ENCODE results near the gene MEF2C. TPM values are rescaled to one million over a fixed set of nuclear protein-coding genes. Genes with fewer than 3 reads are reported as not detected.

The MEF2C gene
- total RNA-seq, 1 experiment from 2014 or later: 1.7 TPM

GRCh38 chr5:88888848-88889188 lies 5.8 kb upstream of the MEF2C start (continued):
- TF ChIP-seq PRDM15 (CRISPR knock-in tag; IDR thresholded peaks at IDR 0.05): no peak
- no peak for TF ChIP-seq OVOL2 (CRISPR knock-in tag; IDR thresholded peaks at IDR 0.05; ENCODE audit: borderline replicate concordance)
- TF ChIP-seq GABPB1 (CRISPR knock-in tag; IDR thresholded peaks at IDR 0.05): no peak
- TF ChIP-seq SOX15 (CRISPR knock-in tag; IDR thresholded peaks at IDR 0.05): no peak
- TF ChIP-seq ZNF512 (CRISPR knock-in tag; IDR thresholded peaks at IDR 0.05; ENCODE audit: borderline replicate concordance): no peak

- ATAC-seq (no peak), DNase-seq (ENCODE audit: low spot score) (no peak)
- Mint-ChIP-seq H3K27me3 (ENCODE audit: low read depth) (peaks cover 57% of the 10 kb centered on the region), H3K9me3 (no peaks in the 10 kb centered on the region), H3K27ac (no peak overlapping the region), H3K36me3 (no peaks in the 10 kb centered on the region), H3K4me3 (peak overlapping the region; percentile 91), H3K4me1 (peaks cover 29% of the 10 kb centered on the region)
- TF ChIP-seq MXD4 (CRISPR knock-in tag; IDR thresholded peaks at IDR 0.05; ENCODE audit: borderline replicate concordance) (no peak), GABPB1 (CRISPR knock-in tag; IDR thresholded peaks at IDR 0.05) (no peak), FOXK1 (CRISPR knock-in tag; IDR thresholded peaks at IDR 0.05) (no peak), HMGA2 (CRISPR knock-in tag; IDR thresholded peaks at IDR 0.05) (no peak)
- TF ChIP-seq, protein P1, sequence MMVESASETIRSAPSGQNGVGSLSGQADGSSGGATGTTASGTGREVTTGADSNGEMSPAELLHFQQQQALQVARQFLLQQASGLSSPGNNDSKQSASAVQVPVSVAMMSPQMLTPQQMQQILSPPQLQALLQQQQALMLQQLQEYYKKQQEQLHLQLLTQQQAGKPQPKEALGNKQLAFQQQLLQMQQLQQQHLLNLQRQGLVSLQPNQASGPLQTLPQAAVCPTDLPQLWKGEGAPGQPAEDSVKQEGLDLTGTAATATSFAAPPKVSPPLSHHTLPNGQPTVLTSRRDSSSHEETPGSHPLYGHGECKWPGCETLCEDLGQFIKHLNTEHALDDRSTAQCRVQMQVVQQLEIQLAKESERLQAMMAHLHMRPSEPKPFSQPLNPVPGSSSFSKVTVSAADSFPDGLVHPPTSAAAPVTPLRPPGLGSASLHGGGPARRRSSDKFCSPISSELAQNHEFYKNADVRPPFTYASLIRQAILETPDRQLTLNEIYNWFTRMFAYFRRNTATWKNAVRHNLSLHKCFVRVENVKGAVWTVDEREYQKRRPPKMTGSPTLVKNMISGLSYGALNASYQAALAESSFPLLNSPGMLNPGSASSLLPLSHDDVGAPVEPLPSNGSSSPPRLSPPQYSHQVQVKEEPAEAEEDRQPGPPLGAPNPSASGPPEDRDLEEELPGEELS (CRISPR knock-in tag; IDR thresholded peaks at IDR 0.05): no peak
- CTCF ChIA-PET: no interaction called here
- POLR2A ChIA-PET: no interaction called here
Observed at GRCh38 chr5:88888291-88888690, 5.3 kb upstream of the MEF2C start.

DNA sequence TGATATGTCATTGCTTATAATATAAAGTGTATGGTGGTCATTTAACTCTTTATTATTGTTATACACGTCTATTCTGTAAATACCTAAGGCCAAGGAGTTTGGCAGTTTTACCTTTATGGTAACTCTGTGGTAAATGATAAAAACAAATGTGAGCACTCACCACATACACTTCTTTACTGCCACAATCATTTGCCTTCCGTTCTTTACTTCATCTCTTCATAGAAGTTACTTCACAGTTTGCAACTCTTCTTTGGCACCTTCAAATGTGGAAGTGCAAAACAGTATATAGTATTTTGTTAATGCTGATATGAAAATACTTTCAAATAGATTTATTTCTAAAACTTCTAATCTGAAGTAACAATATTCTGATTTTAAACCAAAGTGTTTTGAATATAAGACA lies 4.4 kb upstream of the MEF2C start:
- TF ChIP-seq, protein P2, sequence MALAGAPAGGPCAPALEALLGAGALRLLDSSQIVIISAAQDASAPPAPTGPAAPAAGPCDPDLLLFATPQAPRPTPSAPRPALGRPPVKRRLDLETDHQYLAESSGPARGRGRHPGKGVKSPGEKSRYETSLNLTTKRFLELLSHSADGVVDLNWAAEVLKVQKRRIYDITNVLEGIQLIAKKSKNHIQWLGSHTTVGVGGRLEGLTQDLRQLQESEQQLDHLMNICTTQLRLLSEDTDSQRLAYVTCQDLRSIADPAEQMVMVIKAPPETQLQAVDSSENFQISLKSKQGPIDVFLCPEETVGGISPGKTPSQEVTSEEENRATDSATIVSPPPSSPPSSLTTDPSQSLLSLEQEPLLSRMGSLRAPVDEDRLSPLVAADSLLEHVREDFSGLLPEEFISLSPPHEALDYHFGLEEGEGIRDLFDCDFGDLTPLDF (CRISPR knock-in tag; IDR thresholded peaks at IDR 0.05): no peak
- TF ChIP-seq AR (CRISPR knock-in tag; IDR thresholded peaks at IDR 0.05) (no peak), ATF3 (CRISPR knock-in tag; conservative IDR thresholded peaks at IDR 0.05) (no peak), ZNF532 (CRISPR knock-in tag; IDR thresholded peaks at IDR 0.05; ENCODE audit: borderline replicate concordance) (no peak), FOXJ3 (CRISPR knock-in tag; IDR thresholded peaks at IDR 0.05; ENCODE audit: borderline replicate concordance) (no peak)
- H3K4me3 Mint-ChIP-seq: no peak overlapping the region
- H3K9me3 Mint-ChIP-seq: no peaks in the 10 kb centered on the region
- no peak overlapping the region for H3K27ac Mint-ChIP-seq
- DNase-seq (ENCODE audit: low spot score): no peak
- POLR2A ChIA-PET: no interaction called here
- CTCF ChIA-PET: no interaction called here
- no peak for ATAC-seq
- H3K36me3 Mint-ChIP-seq: no peaks in the 10 kb centered on the region
- H3K27me3 Mint-ChIP-seq (ENCODE audit: low read depth): peaks cover 63% of the 10 kb centered on the region
- H3K4me1 Mint-ChIP-seq: peaks cover 31% of the 10 kb centered on the region
